HG02943 (cell line): ENCODE data around the gene KRTAP19-6.
"Not testable (repeated sequence)": the region's sequence is repeated elsewhere in the genome, so short reads cannot be mapped to it uniquely, and the experiment has no call there.

ENCODE experiments used
- ATAC-seq: cut with Tn5 transposase; IDR thresholded peaks from one replicate; pipeline ENCODE4 v1.9.1; 2021; ENCODE audit warnings: mild to moderate bottlenecking, low read depth, moderate library complexity; ENCODE audit not compliant: unreplicated experiment

Gene KRTAP19-6

GRCh38 chr21:30541764-30542163, at the start of gene KRTAP19-6:
TSS of gene KRTAP19-6 (minus strand) at chr21:30541864. CDS start at chr21:30541833, 31 bp downstream.
- ATAC-seq: no peak

- ATAC-seq: no peak
Measured at GRCh38 chr21:30590297-30590696, 48.6 kb upstream of the KRTAP19-6 start, which contains the start of gene KRTAP22-2. TSS of gene KRTAP22-2 (minus strand) at chr21:30590397.

- ATAC-seq: no peak
Measured at GRCh38 chr21:30582870-30583269, 41.2 kb upstream of the KRTAP19-6 start.

- ATAC-seq: no peak
Measured at GRCh38 chr21:30580132-30580531, 38.5 kb upstream of the KRTAP19-6 start.

- ATAC-seq: no peak
Measured at GRCh38 chr21:30579346-30579745, 37.7 kb upstream of the KRTAP19-6 start.

- no peak for ATAC-seq
Measured at GRCh38 chr21:30577766-30578165, 36.1 kb upstream of the KRTAP19-6 start.

GRCh38 chr21:30567617-30568016, 26.0 kb upstream of the KRTAP19-6 start:
- ATAC-seq: no peak

- ATAC-seq: no peak
Measured at GRCh38 chr21:30563630-30564029, 22.0 kb upstream of the KRTAP19-6 start.

- no peak for ATAC-seq
Measured at GRCh38 chr21:30563072-30563471, 21.4 kb upstream of the KRTAP19-6 start.

GRCh38 chr21:30561957-30562356, 20.3 kb upstream of the KRTAP19-6 start:
- ATAC-seq: no peak

GRCh38 chr21:30561264-30561895, 19.7 kb upstream of the KRTAP19-6 start, which contains the start of gene KRTAP19-7:
TSS of gene KRTAP19-7 (minus strand) at chr21:30561314. CDS start at chr21:30561289, 25 bp downstream.
- ATAC-seq: no peak

- ATAC-seq: no peak
Measured at GRCh38 chr21:30555095-30555494, 13.4 kb upstream of the KRTAP19-6 start.

- ATAC-seq: no peak
Measured at GRCh38 chr21:30552782-30553181, 11.1 kb upstream of the KRTAP19-6 start.

GRCh38 chr21:30518876-30519275, 22.8 kb downstream of the KRTAP19-6 start:
- no peak for ATAC-seq

GRCh38 chr21:30515681-30516080, 26.0 kb downstream of the KRTAP19-6 start:
- no peak for ATAC-seq

- ATAC-seq: not testable (repeated sequence)
Measured at GRCh38 chr21:30505621-30506205, 36.0 kb downstream of the KRTAP19-6 start.

- ATAC-seq: no peak
Measured at GRCh38 chr21:30502041-30502440, 39.6 kb downstream of the KRTAP19-6 start, which contains the start of gene KRTAP19-5. TSS of gene KRTAP19-5 (minus strand) at chr21:30502141. CDS start at chr21:30502090, 51 bp downstream.

GRCh38 chr21:30497065-30497464, 44.6 kb downstream of the KRTAP19-6 start, which contains the start of gene KRTAP19-4:
TSS of gene KRTAP19-4 (minus strand) at chr21:30497165. CDS start at chr21:30497110, 55 bp downstream.
- no peak for ATAC-seq

GRCh38 chr21:30491963-30492428, 49.7 kb downstream of the KRTAP19-6 start, which contains the start of gene KRTAP19-3:
TSS of gene KRTAP19-3 (minus strand) at chr21:30492013. CDS start at chr21:30491957, 56 bp downstream.
- ATAC-seq: no peak
